ENCODE measurements around the gene CDX1.

The CDX1 gene

DNA sequence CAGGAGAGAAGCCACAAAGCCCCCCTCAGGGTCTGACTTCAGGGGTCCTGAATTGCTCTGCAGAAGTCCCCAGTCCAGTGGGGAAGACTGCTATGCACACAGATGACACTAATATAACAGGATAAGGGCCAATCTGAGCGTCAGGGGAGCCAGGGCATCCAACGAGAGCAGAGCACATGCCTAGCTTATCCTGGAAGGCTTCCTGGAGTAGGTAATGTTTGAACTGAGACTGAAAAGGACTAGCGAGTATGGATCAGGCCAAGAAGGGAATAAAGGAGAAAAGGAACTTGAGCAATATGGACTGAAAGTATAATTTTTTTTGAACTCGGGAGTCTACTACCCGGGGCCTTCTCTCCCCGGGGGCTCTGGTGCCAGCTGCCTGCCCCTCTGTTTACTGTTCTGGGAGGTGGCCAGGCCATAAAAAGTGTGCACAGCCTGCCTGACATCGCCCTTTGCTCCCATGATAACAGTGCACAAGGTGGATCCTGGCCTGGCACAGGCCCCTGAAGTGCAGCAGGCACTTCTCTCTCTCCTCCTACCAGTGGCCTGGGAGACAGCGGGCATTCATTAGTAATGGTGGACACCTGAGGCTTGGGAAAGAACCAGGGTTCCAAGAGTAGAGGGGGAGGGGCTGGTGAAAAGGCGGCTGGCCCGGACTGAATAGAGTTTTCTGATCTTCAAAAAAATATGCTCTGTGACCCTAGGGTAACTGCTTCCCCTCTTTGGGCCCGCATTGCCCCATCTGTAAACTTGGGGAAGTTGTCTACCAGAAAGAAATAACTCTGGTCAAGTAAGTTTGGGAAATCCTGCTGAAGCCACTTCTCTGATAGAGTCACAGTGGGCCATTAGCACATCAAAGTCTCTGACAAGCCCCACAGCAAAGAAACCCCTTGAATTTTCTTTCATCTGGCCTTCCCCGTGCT is 18.7 kb downstream of the CDX1 start:
- no peak for DNase-seq

- DNase-seq = no peak
Measured at GRCh38 chr5:150186137-150186536, 19.6 kb downstream of the CDX1 start.

DNA sequence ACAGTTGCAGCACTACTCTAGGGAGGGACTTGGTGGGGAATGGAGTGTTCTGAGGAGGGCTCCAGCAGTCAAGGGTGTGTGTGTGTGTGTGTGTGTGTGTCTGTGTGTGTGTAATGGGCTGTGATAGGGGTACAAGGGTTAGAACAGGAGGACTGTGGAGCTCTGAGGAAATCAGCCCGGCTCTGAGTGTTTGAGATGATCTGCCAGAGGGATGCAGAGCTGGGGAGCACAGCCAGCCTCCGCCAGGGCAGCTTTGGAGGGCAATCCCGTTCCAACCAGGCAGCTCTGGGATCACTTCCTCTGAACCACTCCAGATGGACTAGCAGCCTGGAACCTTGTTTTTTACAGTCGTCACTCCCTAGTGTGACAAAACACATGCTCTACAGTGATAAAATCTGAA is 20.3 kb downstream of the CDX1 start:
- no peak for DNase-seq

DNA sequence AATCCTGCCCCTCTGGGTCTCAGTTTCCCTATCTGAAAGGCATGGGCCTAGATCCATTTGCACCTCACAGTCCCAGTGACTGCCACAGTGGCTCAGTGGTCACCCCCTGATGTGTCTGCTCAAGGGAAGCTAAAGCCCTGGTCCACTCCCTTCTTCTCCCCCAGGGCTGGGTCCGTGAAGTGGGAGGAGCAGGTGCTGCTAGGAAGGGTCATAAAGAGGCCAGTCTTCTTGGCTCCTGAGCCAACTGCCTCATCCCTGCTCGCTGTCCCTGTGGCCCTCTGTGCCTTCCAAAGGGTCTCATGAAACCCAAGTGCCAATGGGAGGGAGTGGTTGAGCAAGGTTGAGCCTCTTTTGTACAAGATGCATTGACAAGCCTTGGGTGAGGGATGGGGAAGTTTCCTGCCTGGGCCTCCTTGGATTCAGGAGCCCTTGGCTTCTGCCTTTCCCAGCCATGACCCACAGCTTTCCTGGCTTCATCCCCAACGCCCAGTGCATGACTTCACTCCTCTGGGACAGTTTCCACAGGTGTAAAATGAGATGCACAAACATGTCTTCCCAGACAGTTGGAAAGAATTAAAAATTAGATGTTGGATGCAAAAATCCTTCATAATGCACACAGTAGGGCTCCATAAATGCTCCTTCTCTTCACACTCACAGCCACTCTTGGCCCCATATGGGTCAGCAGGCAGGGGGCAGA is 21.7 kb downstream of the CDX1 start:
- no peak for DNase-seq

DNA sequence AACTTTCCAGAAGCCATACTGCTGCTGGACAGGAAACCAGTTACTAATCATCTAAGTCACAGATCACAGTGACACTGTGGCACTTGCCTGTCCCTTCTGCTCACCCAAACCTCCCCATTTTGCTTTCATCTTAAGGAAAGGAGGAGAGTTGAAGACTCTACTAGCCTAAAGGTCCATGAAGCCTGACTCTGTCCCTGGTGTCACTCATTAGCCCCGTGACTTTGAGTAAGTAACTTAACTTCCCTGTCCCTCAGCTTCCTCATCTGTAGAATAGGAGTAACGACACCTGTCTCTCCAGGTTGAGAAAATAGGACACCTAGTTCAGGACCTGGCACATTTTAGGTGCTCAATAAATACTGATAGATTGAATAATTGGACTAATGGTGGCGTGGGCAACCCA is 22.7 kb downstream of the CDX1 start:
- DNase-seq = no peak

DNA sequence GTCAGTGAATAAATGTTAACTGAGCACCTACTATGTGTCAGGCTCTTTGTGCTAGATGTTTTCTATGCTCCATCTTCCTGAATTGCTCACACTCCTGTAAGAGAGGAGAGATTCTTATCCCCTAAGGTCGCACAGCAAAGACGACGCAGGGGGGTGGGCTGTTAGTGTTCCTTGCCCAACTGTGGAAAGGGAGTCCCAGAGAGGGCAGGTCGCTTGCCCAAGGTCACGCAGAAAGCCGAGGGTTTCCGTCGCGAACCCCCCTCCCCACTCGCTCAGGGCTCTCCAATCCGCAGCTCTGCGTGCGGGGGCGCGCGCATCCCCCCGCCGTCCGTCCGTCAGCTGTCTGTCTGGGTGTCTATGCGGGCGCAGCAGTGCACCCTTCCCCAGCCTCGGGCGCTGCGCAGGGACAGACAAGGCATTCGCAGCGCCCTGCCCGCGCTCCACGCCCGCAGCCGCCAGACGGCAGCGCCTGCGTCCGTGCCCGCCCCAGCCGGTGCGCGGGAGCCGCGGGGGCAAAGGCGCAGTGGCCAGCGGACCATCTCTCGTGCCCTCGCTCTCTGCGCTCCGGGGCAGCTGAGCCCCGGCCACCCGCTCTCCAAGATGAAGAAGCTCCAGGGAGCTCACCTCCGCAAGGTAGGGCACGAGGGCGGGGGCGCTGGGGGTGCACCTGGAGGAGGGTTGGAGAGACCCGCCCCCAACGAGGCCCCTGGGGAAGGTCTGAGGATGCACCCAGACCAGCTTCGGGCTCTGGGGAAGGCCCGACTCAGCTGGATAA is 23.3 kb downstream of the CDX1 start, which contains the start of gene SLC6A7:
TSS of gene SLC6A7 (plus strand) at position 335 of the 775 bp plus-strand sequence. CDS start at position 601, 266 bp downstream.
- DNase-seq = no peak

- DNase-seq = peak; percentile 71
Measured at GRCh38 chr5:150190503-150190979, 24.0 kb downstream of the CDX1 start.

- DNase-seq = no peak
Measured at GRCh38 chr5:150190987-150191386, 24.4 kb downstream of the CDX1 start.

- no peak for DNase-seq
Measured at GRCh38 chr5:150192462-150192861, 25.9 kb downstream of the CDX1 start.

DNA sequence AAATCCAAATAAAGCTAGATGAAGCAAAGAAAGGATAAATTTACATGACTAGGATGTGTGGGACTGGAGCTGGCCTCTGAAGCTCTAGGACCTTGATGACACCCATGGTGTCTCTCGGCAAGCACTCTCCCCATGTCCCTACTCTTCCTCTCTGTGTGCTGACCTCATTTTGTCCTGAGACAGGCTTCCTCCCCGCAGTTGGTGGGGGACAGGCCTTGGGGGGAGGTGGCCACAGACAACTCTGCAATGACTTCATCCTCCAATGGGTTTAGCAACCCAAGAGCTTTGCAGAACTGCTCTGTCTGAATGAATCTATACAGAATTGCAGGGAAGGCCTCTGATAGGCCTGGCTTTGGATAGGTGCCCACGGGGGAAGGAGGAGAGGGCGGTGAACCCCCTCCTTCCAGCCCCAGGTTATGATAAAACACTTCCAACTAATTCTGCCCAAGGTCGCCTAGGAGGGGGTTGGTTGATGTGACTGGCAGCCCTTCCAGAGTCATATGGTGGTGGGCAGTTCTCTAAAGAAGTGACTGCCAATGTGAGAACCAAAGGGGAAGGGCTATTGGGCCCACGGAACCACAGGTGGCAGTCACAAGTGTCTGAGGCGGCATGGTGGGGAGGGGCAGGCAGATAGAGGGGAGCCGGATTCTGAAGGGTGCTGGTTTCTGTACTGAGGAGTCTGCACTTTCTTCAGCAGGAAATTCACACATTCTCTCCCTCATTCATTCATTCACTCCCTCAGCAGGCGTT is 29.3 kb downstream of the CDX1 start:
- DNase-seq = no peak

GRCh38 chr5:150196514-150196913 is 29.9 kb downstream of the CDX1 start:
- no peak for DNase-seq

DNA sequence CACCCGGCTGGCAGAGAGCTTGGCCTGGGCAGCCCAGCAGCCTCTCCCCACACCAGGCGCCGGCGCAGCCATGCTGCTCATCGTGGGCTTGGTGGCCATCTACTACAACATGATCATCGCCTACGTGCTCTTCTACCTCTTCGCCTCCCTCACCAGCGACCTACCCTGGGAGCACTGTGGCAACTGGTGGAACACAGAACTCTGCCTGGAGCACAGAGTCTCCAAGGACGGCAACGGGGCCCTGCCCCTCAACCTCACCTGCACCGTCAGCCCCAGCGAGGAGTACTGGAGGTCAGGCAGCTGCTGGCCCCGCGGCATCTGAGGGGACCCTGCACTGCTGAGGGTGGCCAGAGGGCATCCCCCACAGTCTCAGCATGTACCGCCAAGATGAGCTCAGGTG is 30.4 kb downstream of the CDX1 start:
- DNase-seq = no peak

DNA sequence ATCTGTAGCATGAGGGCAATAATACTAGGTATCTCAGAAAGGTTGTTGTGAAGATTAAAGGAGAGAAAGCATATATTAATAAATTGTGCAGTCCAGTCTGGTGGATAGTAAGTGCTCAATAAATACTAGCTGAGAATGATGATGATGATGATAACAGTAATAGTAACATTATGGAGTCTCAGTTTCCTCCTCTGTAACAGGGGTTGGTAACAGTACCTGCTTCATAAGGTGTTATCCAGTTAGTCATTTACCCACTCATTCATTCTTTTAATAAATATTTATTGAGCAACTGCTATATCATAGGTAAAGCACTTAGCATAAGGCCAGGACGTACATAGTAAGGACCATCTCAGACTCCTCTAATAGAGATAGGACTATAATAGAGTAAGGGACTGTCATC is 30.9 kb downstream of the CDX1 start:
- no peak for DNase-seq

DNA sequence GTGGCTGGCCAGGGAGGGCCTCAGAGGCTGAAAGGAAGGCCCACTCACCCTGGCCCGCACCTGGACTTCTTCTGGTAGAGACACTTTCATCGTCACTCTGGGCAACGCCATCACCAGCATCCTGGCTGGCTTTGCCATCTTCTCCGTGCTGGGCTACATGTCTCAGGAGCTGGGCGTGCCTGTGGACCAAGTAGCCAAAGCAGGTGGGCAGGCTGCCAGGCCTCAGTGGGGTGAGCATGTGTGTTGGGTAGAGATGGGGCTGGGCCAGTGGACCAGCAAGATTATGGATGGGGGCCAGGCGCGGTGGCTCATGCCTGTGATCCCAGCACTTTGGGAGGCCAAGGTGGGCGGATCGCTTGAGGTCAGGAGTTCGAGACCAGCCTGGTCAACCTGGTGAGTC is 35.9 kb downstream of the CDX1 start:
- no peak for DNase-seq

GRCh38 chr5:150203832-150204589 is 37.4 kb downstream of the CDX1 start:
- no peak for DNase-seq

DNA sequence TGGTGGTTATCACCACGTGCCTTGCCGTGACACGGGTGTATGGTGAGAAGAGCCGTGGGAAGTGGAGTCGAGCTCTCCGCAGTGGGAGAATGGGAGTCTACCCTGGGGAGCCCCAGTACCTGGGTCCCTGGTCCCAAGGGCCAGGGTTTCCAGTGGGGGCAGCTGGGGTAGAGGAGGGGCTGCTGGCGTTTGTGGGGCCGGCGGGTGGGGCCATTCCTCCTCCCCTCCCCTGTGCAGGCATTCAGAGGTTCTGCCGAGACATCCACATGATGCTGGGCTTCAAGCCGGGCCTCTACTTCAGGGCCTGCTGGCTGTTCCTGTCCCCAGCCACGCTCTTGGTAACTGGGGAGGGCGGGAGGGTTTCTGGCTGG is 38.0 kb downstream of the CDX1 start:
- DNase-seq = no peak

DNA sequence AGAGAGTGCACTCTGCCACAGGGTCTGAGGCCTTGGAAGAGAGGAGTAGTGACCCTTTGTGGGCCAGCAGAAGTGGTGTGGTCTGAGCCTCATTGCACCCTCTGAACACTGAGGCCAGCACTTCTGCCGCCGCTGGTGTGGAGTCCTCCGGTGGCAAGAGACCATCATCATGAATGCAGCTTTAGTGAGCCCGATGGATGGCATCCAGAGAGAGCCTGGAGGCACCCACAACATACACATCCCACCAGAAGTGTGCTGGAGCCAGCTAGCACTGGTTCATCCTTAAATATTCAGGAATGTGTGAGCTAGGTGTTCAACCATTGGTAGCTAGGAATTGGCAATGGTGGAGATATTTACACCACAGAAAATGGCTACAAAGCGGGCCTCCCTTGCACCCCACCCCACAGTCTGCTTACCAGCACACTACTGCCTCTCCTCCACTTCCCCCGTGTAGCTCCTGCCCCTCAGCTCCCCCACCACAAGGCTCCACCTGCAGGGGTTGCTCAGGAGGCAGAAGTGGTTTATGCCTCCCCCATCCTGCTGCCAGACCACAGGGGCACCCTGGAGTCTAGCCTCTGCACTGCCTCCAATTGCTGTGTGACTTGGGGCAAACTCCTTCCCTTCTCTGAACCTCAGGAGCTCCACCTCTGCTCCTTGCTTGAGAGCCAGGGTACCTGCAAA is 39.7 kb downstream of the CDX1 start:
- no peak for DNase-seq

DNA sequence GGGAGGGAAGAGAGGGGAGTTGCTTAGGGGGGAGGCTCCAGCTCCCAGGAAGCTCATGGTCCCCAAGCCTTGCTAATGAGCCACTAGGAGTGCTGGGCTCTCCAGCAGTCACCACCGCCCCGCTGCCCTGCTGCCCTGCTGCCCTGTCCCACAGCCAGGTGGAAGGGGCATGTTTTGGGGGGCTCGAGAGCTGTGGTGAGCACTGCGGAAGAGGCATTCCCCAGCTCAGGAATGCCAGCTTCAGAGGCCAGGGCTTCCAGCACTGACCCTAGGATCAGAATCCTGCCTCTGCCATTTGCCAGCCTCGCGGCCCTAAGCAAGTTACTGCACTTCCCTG is 40.2 kb downstream of the CDX1 start:
- no peak for DNase-seq

DNA sequence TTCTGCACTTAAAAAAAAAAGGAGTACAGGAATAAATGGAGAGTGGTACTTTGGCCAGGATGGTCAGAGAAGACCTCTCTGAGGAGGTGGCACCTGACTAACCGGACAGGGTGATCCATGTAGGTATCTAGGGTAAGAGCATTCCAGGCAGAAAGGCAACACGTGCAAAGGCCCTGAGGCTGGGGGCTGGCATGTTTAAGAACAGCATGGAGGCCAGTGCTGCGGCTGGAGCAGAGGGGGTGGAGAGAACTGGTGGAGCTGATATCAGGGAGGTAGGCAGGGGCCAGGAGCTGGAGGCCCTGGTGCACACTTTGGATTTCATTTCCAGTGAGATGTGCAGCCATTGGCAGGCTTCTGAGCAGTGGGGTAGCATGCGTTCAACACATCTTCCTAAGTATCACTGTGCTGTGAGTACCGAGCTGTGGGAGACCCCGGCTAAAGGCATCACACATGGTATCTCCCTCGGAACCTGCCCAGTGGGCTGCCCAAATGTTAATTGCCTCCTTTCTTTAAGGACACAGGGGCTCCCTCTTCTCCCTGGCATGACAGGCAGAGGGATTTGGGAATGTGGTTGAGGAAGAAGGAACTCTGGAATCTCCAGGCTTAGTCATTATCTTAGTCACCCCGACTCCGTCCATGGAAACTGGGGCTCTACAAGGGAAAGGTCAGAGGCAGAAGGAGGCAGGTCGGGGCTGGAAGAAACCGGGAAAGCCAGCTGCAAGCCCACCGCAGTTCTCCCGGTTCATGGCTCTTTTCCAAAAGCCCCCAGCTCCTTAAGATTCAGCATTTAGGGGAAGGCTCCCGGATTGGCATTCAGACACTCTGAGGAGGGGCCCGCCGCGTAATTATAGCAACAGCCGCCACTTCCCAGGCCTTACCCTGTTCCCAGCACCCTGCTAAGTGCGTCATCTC is 41.9 kb downstream of the CDX1 start:
- DNase-seq = no peak

GRCh38 chr5:150209099-150209635 is 42.6 kb downstream of the CDX1 start:
- peak; percentile 75 for DNase-seq
